K562 (cell line): ENCODE data around the gene C10orf90. TPM values are rescaled to one million over a fixed set of nuclear protein-coding genes. Genes with fewer than 3 reads are reported as not detected.

Experiments used
- ATAC-seq: fragments of 200-7000 bp; cut with Tn5 transposase; 3 replicates; pipeline ENCODE4 v1.9.1; 2020; ENCODE audit warnings: moderate library complexity
- BruUV-seq: library from RNA; stranded (reverse); fragments of 400-500 nt; replicated peaks from 2 replicates; lab custom pipeline; 2021; lab: Mats Ljungman, UMichigan
- CTCF ChIA-PET: fragments of 300-600 bp; formaldehyde crosslinking; extraction: SDS; loops from one replicate; lab custom pipeline; 2021; ENCODE audit warnings: low intra/inter-chr PET ratio; lab: Yijun Ruan, JAX
- POLR2A ChIA-PET: fragments of 300-600, 350-650 bp; sonication (Branson Sonifier 250); formaldehyde crosslinking; extraction: SDS; loops from one replicate; lab custom pipeline; 2021; ENCODE audit warnings: antibody characterized with exemption, inconsistent platforms; lab: Yijun Ruan, JAX
- DNase-seq, 4 experiments: peaks; one replicate each; pipeline versions ENCODE4 v3.0.0 to v3.0.0-alpha.2; 2011 to 2018; ENCODE audit warnings: low spot score in 3 of 4, mixed read lengths in 3 of 4; ENCODE audit errors: extremely low read depth in 1 of 4
- FAIRE-seq: peaks from 2 replicates; lab custom pipeline; 2011; peaks lifted over from hg19 to GRCh38; lab: Jason Lieb, UNC
- H2AFZ ChIP-seq: 2 replicates; pipeline ENCODE4 v1.6.0; 2011; ENCODE audit warnings: low read depth, low read length, control low read depth, inconsistent platforms
- H3K27ac ChIP-seq: fragments of 200-600 bp; 3 replicates; pipeline ENCODE4 v1.8.0; 2011; ENCODE audit warnings: low read depth, mild to moderate bottlenecking, control low read depth, inconsistent platforms, low read length, moderate library complexity, mixed read lengths; ENCODE audit errors: extremely low read depth
- H3K27me3 ChIP-seq, 2 experiments: fragments of 300-600 bp in 1 of 2; 2 replicates in 1 of 2; 3 replicates in 1 of 2; pipeline versions ENCODE4 v1.6.0 to v1.8.0; 2011; ENCODE audit warnings: inconsistent platforms in 2 of 2, low read length in 2 of 2, mild to moderate bottlenecking in 1 of 2, mixed read lengths in 1 of 2, moderate library complexity in 1 of 2; ENCODE audit not compliant: control insufficient read depth in 2 of 2, insufficient read depth in 2 of 2
- H3K36me3 ChIP-seq: fragments of 300-600 bp; 3 replicates; pipeline ENCODE4 v1.8.0; 2011; ENCODE audit warnings: mild to moderate bottlenecking, low read length, inconsistent platforms; ENCODE audit not compliant: control insufficient read depth, insufficient read depth
- H3K4me1 ChIP-seq, 2 experiments: fragments of 200-600 bp in 1 of 2; replicated peaks in 1 of 2; 2 replicates in 1 of 2; 3 replicates in 1 of 2; pipeline versions ENCODE4 v1.5.1 to v1.8.0; 2011; ENCODE audit warnings: inconsistent platforms in 2 of 2, low read length in 2 of 2, mild to moderate bottlenecking in 1 of 2, mixed read lengths in 1 of 2, moderate library complexity in 1 of 2; ENCODE audit not compliant: control insufficient read depth in 2 of 2, insufficient read depth in 2 of 2
- H3K4me2 ChIP-seq: 2 replicates; pipeline ENCODE4 v1.6.1; 2011; ENCODE audit warnings: low read length, control low read depth, inconsistent platforms, mixed read lengths; ENCODE audit not compliant: insufficient read depth
- H3K4me3 ChIP-seq: fragments of 200-600 bp; sonication (generic), shearing (Covaris generic); 2 replicates; pipeline ENCODE4 v1.5.1; 2016; ENCODE audit warnings: control low read depth, inconsistent platforms
- H3K79me2 ChIP-seq: fragments of 200-600 bp; 3 replicates; pipeline ENCODE4 v1.8.0; 2011; ENCODE audit warnings: low read length, inconsistent platforms; ENCODE audit not compliant: control insufficient read depth, insufficient read depth
- H3K9ac ChIP-seq, 2 experiments: 2 replicates each; pipeline versions ENCODE4 v1.6.0 to v1.6.1; 2011; ENCODE audit warnings: low read depth in 2 of 2, low read length in 2 of 2, control low read depth in 1 of 2, inconsistent platforms in 1 of 2, mild to moderate bottlenecking in 1 of 2, mixed read lengths in 1 of 2; ENCODE audit not compliant: insufficient read depth in 1 of 2
- H3K9me1 ChIP-seq: one replicate; pipeline ENCODE4 v1.6.0; 2011; ENCODE audit warnings: inconsistent platforms, mild to moderate bottlenecking, low read length, moderate library complexity; ENCODE audit not compliant: control insufficient read depth, insufficient read depth
- H3K9me3 ChIP-seq: replicated peaks from 2 replicates; pipeline ENCODE4 v1.5.1; 2011; ENCODE audit warnings: low read depth, low read length, inconsistent platforms; ENCODE audit not compliant: control insufficient read depth, insufficient read depth
- H4K20me1 ChIP-seq: replicated peaks from 2 replicates; pipeline ENCODE4 v1.6.1; 2011; ENCODE audit warnings: low read length, inconsistent platforms, mixed read lengths; ENCODE audit not compliant: control insufficient read depth, insufficient read depth
- CAMTA2 ChIP-seq: fragments of 250-450 bp; sonication (Bioruptor Pico); conservative IDR thresholded peaks from 2 replicates; pipeline ENCODE4 v1.5.1; 2022
- CBX5 ChIP-seq: IDR thresholded peaks from 2 replicates; pipeline ENCODE4 v1.6.1; 2014; ENCODE audit warnings: low read depth, borderline replicate concordance
- HOXB6 ChIP-seq: fragments of 250-450 bp; sonication (Bioruptor Pico); IDR thresholded peaks from 2 replicates; pipeline ENCODE4 v1.5.1; 2022; ENCODE audit warnings: mild to moderate bottlenecking, borderline replicate concordance
- ILF3 ChIP-seq: fragments of 450-650 bp; IDR thresholded peaks from 2 replicates; pipeline ENCODE4 v1.6.1; 2018; ENCODE audit warnings: antibody characterized with exemption, mild to moderate bottlenecking, moderate library complexity, borderline replicate concordance
- MAFF ChIP-seq: IDR thresholded peaks from 2 replicates; pipeline ENCODE4 v1.6.1; 2012; ENCODE audit warnings: low read length, improper control_type of control experiment
- NR4A1 ChIP-seq, 2 experiments: fragments of 250-450 bp in 1 of 2; fragments of 450-650 bp in 1 of 2; sonication (Bioruptor Pico) in 1 of 2; IDR thresholded peaks; 2 replicates each; pipeline versions ENCODE4 v1.4.0 to v1.6.1; 2016 to 2020; ENCODE audit warnings: mild to moderate bottlenecking in 2 of 2, missing compliant biosample characterization in 1 of 2, missing genetic modification characterization in 1 of 2, moderate library complexity in 1 of 2
- RERE ChIP-seq: sonication (generic); formaldehyde crosslinking; IDR thresholded peaks from 2 replicates; pipeline ENCODE4 v1.8.0; 2023; ENCODE audit warnings: missing genetic modification reagents, mild to moderate bottlenecking, borderline replicate concordance
- TCFL5 ChIP-seq: fragments of 250-450 bp; sonication (Bioruptor Pico); conservative IDR thresholded peaks from 2 replicates; pipeline ENCODE4 v1.6.1; 2021; ENCODE audit warnings: mild to moderate bottlenecking, moderate library complexity, matching md5 sums
- TEAD1 ChIP-seq, 2 experiments: fragments of 450-650 bp in 1 of 2; sonication (generic) in 1 of 2; formaldehyde crosslinking; IDR thresholded peaks; 2 replicates each; pipeline versions ENCODE4 v1.4.0 to v1.8.0; 2020 to 2022; ENCODE audit warnings: mild to moderate bottlenecking in 2 of 2, missing genetic modification reagents in 1 of 2
- TEAD2 ChIP-seq: fragments of 450-650 bp; IDR thresholded peaks from 2 replicates; pipeline ENCODE4 v1.6.1; 2016; ENCODE audit warnings: missing genetic modification characterization, control low read depth, missing compliant biosample characterization
- ZFP1 ChIP-seq: fragments of 450-650 bp; formaldehyde crosslinking; IDR thresholded peaks from 2 replicates; pipeline ENCODE4 v1.4.0; 2020; ENCODE audit warnings: mild to moderate bottlenecking, mixed read lengths
- ZNF124 ChIP-seq: sonication (generic); formaldehyde crosslinking; IDR thresholded peaks from 2 replicates; pipeline ENCODE4 v1.8.1; 2022; ENCODE audit warnings: missing genetic modification reagents
- WGBS: fragments of 100-300 bp; shearing (Covaris generic); methylation state at CpG from one replicate; pipeline ENCODE4 v1.1.6; 2016; ENCODE audit warnings: low coverage, mixed read lengths; ENCODE audit not compliant: insufficient coverage; ENCODE audit errors: missing lambda C conversion rate; 5-methylcytosine and 5-hydroxymethylcytosine counted together
- in situ Hi-C: fragments of 300-500 bp; cut with MboI; formaldehyde crosslinking; loops from 4 replicates; pipeline ENCODE4 v1.15.0; 2018; ENCODE audit warnings: inconsistent platforms, mixed read lengths
- intact Hi-C: fragments of 100-400 bp; cut with micrococcal nuclease; formaldehyde crosslinking; loops from 2 replicates; pipeline ENCODE4 v1.14.2; 2022
- polyA plus RNA-seq, 8 experiments: library from polyadenylated mRNA; depleted of rRNA in 4 of 8; stranded (reverse) in 5 of 8; unstranded in 3 of 8; fragments of >200 nt; fragmentation: Nextera tagmentation in 2 of 8; fragmentation: Illumina TruSeq in 1 of 8; extraction: Ambion mirVana in 2 of 8; extraction: Trizol in 1 of 8; gene quantifications; 2 replicates each; pipeline versions ENCODE4 v1.2.1 to v1.2.3, GENCODE V29; 2011 to 2014; ENCODE audit warnings: inconsistent platforms in 1 of 8, missing spikeins in 1 of 8
- total RNA-seq, 7 experiments: library from RNA; depleted of rRNA in 6 of 7; stranded (reverse); fragments of >200 nt in 6 of 7; fragmentation: Illumina TruSeq in 2 of 7; extraction: Trizol in 2 of 7; gene quantifications; 2 replicates each; pipeline versions ENCODE4 v1.2.1 to v1.2.3, GENCODE V29; 2011 to 2021; ENCODE audit warnings: low replicate concordance in 1 of 7

The C10orf90 gene
- total and polyA plus RNA-seq, 9 of the 15 experiments (the other 6 are each of a cell fraction or from before 2014, with no cell fraction given) = not detected

GRCh38 chr10:126647116-126647515 is 23.4 kb downstream of the C10orf90 start:
- H3K27ac ChIP-seq = no peak overlapping the region
- H3K9me1 ChIP-seq = no peaks in the 10 kb centered on the region
- ChIA-PET CTCF (no interaction called here), POLR2A (interaction anchor here (0.6 kb wide), 1 partner anchor 736 kb away, joined by 4 read pairs; no protein-coding TSS in a partner anchor)
- BruUV-seq = no TSS peak
- in situ Hi-C loops = no loop called here
- no peak for DNase-seq
- intact Hi-C loops = no loop called here
- no peak overlapping the region for H3K9ac ChIP-seq
- H3K79me2 ChIP-seq = no peaks in the 10 kb centered on the region
- 0% methylated on average over 2 of the region's 5 CpGs for WGBS
- no peaks in the 10 kb centered on the region for H4K20me1 ChIP-seq
- H3K27me3 ChIP-seq = no peaks in the 10 kb centered on the region; a peak in 1 of 5 replicates
- FAIRE-seq = no peak
- no peaks in the 10 kb centered on the region for H3K4me1 ChIP-seq
- no peaks in the 10 kb centered on the region for H3K36me3 ChIP-seq
- no peak overlapping the region for H3K4me3 ChIP-seq
- no peak overlapping the region for H3K4me2 ChIP-seq
- no peak overlapping the region for H2AFZ ChIP-seq
- no peaks in the 10 kb centered on the region for H3K9me3 ChIP-seq
- ATAC-seq = no peak
- TF ChIP-seq TEAD2 (tag) (no peak), ZNF124 (no peak), HOXB6 (no peak), CBX5 (no peak), TEAD1 (CRISPR knock-in tag; IDR thresholded peaks at IDR 0.05) (no peak), ZFP1 (CRISPR knock-in tag) (no peak), CAMTA2 (CRISPR knock-in tag) (no peak), TCFL5 (CRISPR knock-in tag) (no peak), ILF3 (no peak), NR4A1 (CRISPR knock-in tag; IDR thresholded peaks at IDR 0.05) (no peak), NR4A1 (tag; IDR thresholded peaks at IDR 0.05) (no peak), MAFF (no peak), RERE (CRISPR knock-in tag) (no peak)
